Hepatocyte (in vitro differentiated cells): ENCODE results near the gene CELF4. TPM values are rescaled to one million over a fixed set of nuclear protein-coding genes. Genes with fewer than 3 reads are reported as not detected.

ENCODE experiments used
- DNase-seq: peaks from one replicate; pipeline ENCODE4 v3.0.0-alpha.2; 2016; ENCODE audit warnings: low spot score
- H2AFZ ChIP-seq: fragments of 200-600 bp; sonication (generic); 2 replicates; pipeline ENCODE4 v1.6.0; 2016; ENCODE audit warnings: antibody characterized with exemption, mild to moderate bottlenecking
- H3K27ac ChIP-seq: fragments of 200-600 bp; sonication (generic); 2 replicates; pipeline ENCODE4 v1.5.1; 2016; ENCODE audit warnings: mild to moderate bottlenecking
- H3K27me3 ChIP-seq: fragments of 200-600 bp; sonication (generic); 2 replicates; pipeline ENCODE4 v1.6.1; 2016
- H3K36me3 ChIP-seq: fragments of 200-600 bp; sonication (generic); replicated peaks from 2 replicates; pipeline ENCODE4 v1.5.1; 2016; ENCODE audit warnings: low read depth; ENCODE audit not compliant: insufficient read depth
- H3K4me1 ChIP-seq: fragments of 200-600 bp; sonication (generic); 2 replicates; pipeline ENCODE4 v1.5.1; 2016; ENCODE audit warnings: mild to moderate bottlenecking, moderate library complexity; ENCODE audit not compliant: insufficient read depth
- H3K4me2 ChIP-seq: fragments of 200-600 bp; sonication (generic); 2 replicates; pipeline ENCODE4 v1.6.0; 2016
- H3K4me3 ChIP-seq: fragments of 200-600 bp; sonication (generic); 2 replicates; pipeline ENCODE4 v1.5.1; 2016; ENCODE audit warnings: mild to moderate bottlenecking
- H3K79me2 ChIP-seq: fragments of 200-600 bp; sonication (generic); 2 replicates; pipeline ENCODE4 v1.6.0; 2017; ENCODE audit warnings: mild to moderate bottlenecking
- H3K9me2 ChIP-seq: fragments of 200-600 bp; sonication (generic); replicated peaks from 2 replicates; pipeline ENCODE4 v1.6.0; 2017; ENCODE audit warnings: mild to moderate bottlenecking; ENCODE audit not compliant: insufficient read depth
- H3K9me3 ChIP-seq: fragments of 200-600 bp; sonication (generic); 2 replicates; pipeline ENCODE4 v1.5.1; 2016; ENCODE audit warnings: low read depth, mild to moderate bottlenecking
- H4K20me1 ChIP-seq: fragments of 200-600 bp; sonication (generic); 2 replicates; pipeline ENCODE4 v1.6.0; 2016; ENCODE audit warnings: mild to moderate bottlenecking; ENCODE audit not compliant: insufficient read depth, poor library complexity, severe bottlenecking
- CTCF ChIP-seq: fragments of 200-600 bp; sonication (generic); IDR thresholded peaks from 2 replicates; pipeline ENCODE4 v1.5.1; 2016; ENCODE audit warnings: antibody characterized with exemption, mild to moderate bottlenecking; ENCODE audit not compliant: poor library complexity
- EZH2 ChIP-seq: fragments of 200-600 bp; sonication (generic); IDR thresholded peaks from 2 replicates; pipeline ENCODE4 v1.6.1; 2016; ENCODE audit warnings: antibody characterized with exemption, mild to moderate bottlenecking, borderline replicate concordance
- EZH2phosphoT487 ChIP-seq: fragments of 200-600 bp; sonication (generic); IDR thresholded peaks from one replicate; pipeline ENCODE4 v1.6.1; 2018; ENCODE audit warnings: antibody characterized with exemption, mild to moderate bottlenecking, low read depth, moderate library complexity; ENCODE audit not compliant: unreplicated experiment, severe bottlenecking
- WGBS: methylation state at CpG from one replicate; pipeline ENCODE4 v1.1.6; 2016; ENCODE audit warnings: low lambda C conversion rate; ENCODE audit errors: missing lambda C conversion rate; 5-methylcytosine and 5-hydroxymethylcytosine counted together
- polyA plus RNA-seq: library from polyadenylated mRNA; unstranded; fragments of >200 nt; fragmentation: Nextera tagmentation; extraction: Ambion mirVana; gene quantifications from 2 replicates; pipeline ENCODE4 v1.2.1, GENCODE V29; 2016
- total RNA-seq: library from RNA; depleted of rRNA; stranded (reverse); fragments of >200 nt; gene quantifications from 2 replicates; pipeline ENCODE4 v1.2.3, GENCODE V29; 2014

Gene CELF4
- total and polyA plus RNA-seq, 2 experiments from 2014 or later = 1.3 to 2.9 TPM

- H3K27ac ChIP-seq = no peak overlapping the region
- no peaks in the 10 kb centered on the region for H4K20me1 ChIP-seq
- no peak overlapping the region for H3K4me3 ChIP-seq
- no peaks in the 10 kb centered on the region for H3K79me2 ChIP-seq
- peaks cover 1% of the 10 kb centered on the region for H3K27me3 ChIP-seq
- no peaks in the 10 kb centered on the region for H3K36me3 ChIP-seq
- no peak for DNase-seq
- TF ChIP-seq EZH2phosphoT487 = no peak
- no peak for TF ChIP-seq CTCF
- no peak for TF ChIP-seq EZH2
- H3K9me3 ChIP-seq = no peaks in the 10 kb centered on the region
- 68% methylated on average over 6 of the region's 6 CpGs for WGBS
- H3K9me2 ChIP-seq = no peaks in the 10 kb centered on the region
- no peak overlapping the region for H3K4me2 ChIP-seq
- H2AFZ ChIP-seq = no peak overlapping the region
- H3K4me1 ChIP-seq = no peaks in the 10 kb centered on the region
Measured at GRCh38 chr18:37430357-37431076, 135.1 kb downstream of the CELF4 start.

GRCh38 chr18:37429791-37430190, 135.8 kb downstream of the CELF4 start:
- Histone ChIP-seq H3K4me3 (no peak overlapping the region), H3K9me2 (no peaks in the 10 kb centered on the region), H3K9me3 (no peaks in the 10 kb centered on the region), H3K36me3 (no peaks in the 10 kb centered on the region), H3K4me2 (no peak overlapping the region), H3K27me3 (no peaks in the 10 kb centered on the region), H3K27ac (no peak overlapping the region), H4K20me1 (no peaks in the 10 kb centered on the region), H3K4me1 (no peaks in the 10 kb centered on the region), H3K79me2 (no peaks in the 10 kb centered on the region), H2AFZ (no peak overlapping the region)
- WGBS = 89% methylated on average over 4 of the region's 4 CpGs
- TF ChIP-seq EZH2 = no peak
- no peak for TF ChIP-seq CTCF
- TF ChIP-seq EZH2phosphoT487 = no peak
- no peak for DNase-seq

GRCh38 chr18:37428288-37428974, 137.2 kb downstream of the CELF4 start:
- no peak overlapping the region for H3K4me3 ChIP-seq
- no peaks in the 10 kb centered on the region for H4K20me1 ChIP-seq
- H3K9me3 ChIP-seq = no peaks in the 10 kb centered on the region
- H3K4me2 ChIP-seq = no peak overlapping the region
- no peak for TF ChIP-seq EZH2
- TF ChIP-seq CTCF = no peak
- TF ChIP-seq EZH2phosphoT487 = no peak
- H3K27me3 ChIP-seq = no peaks in the 10 kb centered on the region
- no peak for DNase-seq
- 82% methylated on average over 7 of the region's 7 CpGs for WGBS
- H3K9me2 ChIP-seq = no peaks in the 10 kb centered on the region
- H3K36me3 ChIP-seq = no peaks in the 10 kb centered on the region
- no peak overlapping the region for H2AFZ ChIP-seq
- H3K4me1 ChIP-seq = no peaks in the 10 kb centered on the region
- no peak overlapping the region for H3K27ac ChIP-seq
- no peaks in the 10 kb centered on the region for H3K79me2 ChIP-seq
